IMR-90 (cell line): ENCODE data around the gene TRIM71. TPM values are rescaled to one million over a fixed set of nuclear protein-coding genes. Genes with fewer than 3 reads are reported as not detected.

Experiments
- ATAC-seq: fragments of 200-7000 bp; cut with Tn5 transposase; 2 replicates; pipeline ENCODE4 v1.9.1; 2020; ENCODE audit warnings: low read depth, mild to moderate bottlenecking, moderate library complexity
- BruUV-seq: library from RNA; stranded (reverse); fragments of 400-500 nt; replicated peaks from 2 replicates; lab custom pipeline; 2021; lab: Mats Ljungman, UMichigan
- CTCF ChIA-PET: fragments of 300-600 bp; formaldehyde crosslinking; extraction: SDS; loops from one replicate; lab custom pipeline; 2021; ENCODE audit warnings: antibody characterized with exemption; lab: Yijun Ruan, JAX
- POLR2A ChIA-PET: fragments of 300-600 bp; sonication (Branson Sonifier 250); formaldehyde crosslinking; loops from one replicate; lab custom pipeline; 2022; ENCODE audit warnings: antibody characterized with exemption; ENCODE audit not compliant: unreplicated experiment; lab: Charles Lee
- DNase-seq: peaks from one replicate; pipeline ENCODE4 v3.0.0; 2013
- H2AFZ ChIP-seq: replicated peaks from 2 replicates; pipeline ENCODE3; 2013; ENCODE audit warnings: low read length, mild to moderate bottlenecking; ENCODE audit not compliant: poor library complexity
- H2AK5ac ChIP-seq: 2 replicates; pipeline ENCODE4 v1.6.1; 2013; ENCODE audit warnings: low read depth, low read length, inconsistent platforms
- H2AK9ac ChIP-seq: replicated peaks from 2 replicates; pipeline ENCODE3; 2013; ENCODE audit warnings: mild to moderate bottlenecking, low read depth, low read length, moderate library complexity; ENCODE audit not compliant: poor library complexity
- H2BK120ac ChIP-seq: 2 replicates; pipeline ENCODE4 v1.6.1; 2013; ENCODE audit warnings: low read depth, low read length, inconsistent platforms
- H2BK15ac ChIP-seq: 3 replicates; pipeline ENCODE4 v1.6.1; 2013; ENCODE audit warnings: low read depth, low read length, inconsistent platforms
- H2BK20ac ChIP-seq: 2 replicates; pipeline ENCODE4 v1.6.1; 2013; ENCODE audit warnings: low read depth, mild to moderate bottlenecking, inconsistent platforms, low read length, moderate library complexity
- H2BK5ac ChIP-seq: 2 replicates; pipeline ENCODE4 v1.6.1; 2013; ENCODE audit warnings: mild to moderate bottlenecking, low read depth, low read length, inconsistent platforms; ENCODE audit not compliant: poor library complexity, severe bottlenecking
- H3K14ac ChIP-seq: replicated peaks from 2 replicates; pipeline ENCODE4 v1.6.1; 2013; ENCODE audit warnings: low read depth, low read length, inconsistent platforms
- H3K18ac ChIP-seq: 2 replicates; pipeline ENCODE4 v1.6.1; 2013; ENCODE audit warnings: low read depth, low read length, control low read depth
- H3K23ac ChIP-seq: 2 replicates; pipeline ENCODE4 v1.6.1; 2013; ENCODE audit warnings: low read depth, low read length, inconsistent platforms
- H3K27ac ChIP-seq: 2 replicates; pipeline ENCODE4 v1.5.1; 2013; ENCODE audit warnings: mild to moderate bottlenecking, control low read depth, low read length; ENCODE audit not compliant: insufficient read depth
- H3K27me3 ChIP-seq: 2 replicates; pipeline ENCODE4 v1.6.1; 2013; ENCODE audit warnings: low read length; ENCODE audit not compliant: control insufficient read depth, insufficient read depth
- H3K36me3 ChIP-seq: 2 replicates; pipeline ENCODE4 v1.6.1; 2013; ENCODE audit warnings: low read length, mixed read lengths; ENCODE audit not compliant: control insufficient read depth, insufficient read depth
- H3K4ac ChIP-seq: 2 replicates; pipeline ENCODE4 v1.6.1; 2013; ENCODE audit warnings: low read depth, low read length, inconsistent platforms
- H3K4me1 ChIP-seq: 2 replicates; pipeline ENCODE4 v1.6.1; 2013; ENCODE audit warnings: low read length, mixed read lengths; ENCODE audit not compliant: control insufficient read depth, insufficient read depth
- H3K4me2 ChIP-seq: 2 replicates; pipeline ENCODE4 v1.6.1; 2013; ENCODE audit warnings: low read depth, mild to moderate bottlenecking, control low read depth, low read length, moderate library complexity
- H3K4me3 ChIP-seq: 2 replicates; pipeline ENCODE4 v1.5.1; 2013; ENCODE audit warnings: low read depth, mild to moderate bottlenecking, control low read depth, low read length, moderate library complexity; ENCODE audit not compliant: insufficient read depth
- H3K56ac ChIP-seq: 2 replicates; pipeline ENCODE4 v1.6.1; 2013; ENCODE audit warnings: low read length, inconsistent platforms; ENCODE audit not compliant: insufficient read depth; ENCODE audit errors: extremely low read depth
- H3K79me1 ChIP-seq, 2 experiments: 2 replicates each; pipeline ENCODE4 v1.6.1; 2013; ENCODE audit warnings: low read length in 2 of 2, inconsistent platforms in 1 of 2, low read depth in 1 of 2
- H3K9ac ChIP-seq: 2 replicates; pipeline ENCODE4 v1.6.1; 2013; ENCODE audit warnings: low read depth, low read length, control low read depth
- H3K9me1 ChIP-seq: 2 replicates; pipeline ENCODE4 v1.6.1; 2013; ENCODE audit warnings: low read length, inconsistent platforms; ENCODE audit not compliant: insufficient read depth
- H3K9me3 ChIP-seq: 2 replicates; pipeline ENCODE4 v1.6.1; 2013; ENCODE audit warnings: low read length; ENCODE audit not compliant: control insufficient read depth, insufficient read depth
- H4K20me1 ChIP-seq: 2 replicates; pipeline ENCODE4 v1.6.1; 2013; ENCODE audit warnings: low read length, inconsistent platforms; ENCODE audit not compliant: insufficient read depth
- H4K5ac ChIP-seq: 2 replicates; pipeline ENCODE4 v1.6.1; 2013; ENCODE audit warnings: mild to moderate bottlenecking, low read depth, low read length, control low read depth
- H4K8ac ChIP-seq, 2 experiments: 2 replicates each; pipeline ENCODE4 v1.6.1; 2013; ENCODE audit warnings: low read depth in 2 of 2, low read length in 2 of 2, control low read depth in 1 of 2, inconsistent platforms in 1 of 2
- H4K91ac ChIP-seq: 2 replicates; pipeline ENCODE4 v1.6.1; 2013; ENCODE audit warnings: low read depth, low read length, inconsistent platforms; ENCODE audit not compliant: insufficient read depth
- FOS ChIP-seq: fragments of 150-350 bp; IDR thresholded peaks from 2 replicates; pipeline ENCODE4 v1.6.1; 2016; ENCODE audit warnings: low read depth, low read length
- MAZ ChIP-seq: IDR thresholded peaks from 2 replicates; pipeline ENCODE4 v1.6.1; 2012; ENCODE audit warnings: low read depth, mild to moderate bottlenecking, low read length, improper control_type of control experiment, moderate library complexity, borderline replicate concordance
- NFE2L2 ChIP-seq: fragments of 150-350 bp; IDR thresholded peaks from 2 replicates; pipeline ENCODE4 v1.6.1; 2016; ENCODE audit warnings: low read depth, mild to moderate bottlenecking, low read length
- RAD21 ChIP-seq: IDR thresholded peaks from 2 replicates; pipeline ENCODE4 v1.6.1; 2012; ENCODE audit warnings: low read length, improper control_type of control experiment
- WGBS, 2 experiments: methylation state at CpG; one replicate each; pipeline versions ENCODE4 v1.1.5 to v1.1.7; 2013; ENCODE audit warnings: missing lambda C conversion rate in 2 of 2; ENCODE audit not compliant: insufficient read length in 1 of 2; ENCODE audit errors: extremely low coverage in 2 of 2; 5-methylcytosine and 5-hydroxymethylcytosine counted together
- dilution Hi-C: fragments of 300-500 bp; cut with HindIII; formaldehyde crosslinking; loops from one replicate; pipeline ENCODE4 v1.14.3; 2018; ENCODE audit warnings: low sequenced_read_pairs; ENCODE audit not compliant: unreplicated experiment
- in situ Hi-C: fragments of 300-500 bp; cut with MboI; formaldehyde crosslinking; loops from 3 replicates; pipeline ENCODE4 v1.14.3; 2019; ENCODE audit warnings: low sequenced_read_pairs, inconsistent platforms, mixed read lengths
- intact Hi-C: fragments of 100-400 bp; cut with micrococcal nuclease; formaldehyde crosslinking; loops from 2 replicates; pipeline ENCODE4 v1.10.0; 2022
- polyA plus RNA-seq, 3 experiments: library from polyadenylated mRNA; depleted of rRNA; stranded (reverse); fragments of >200 nt; gene quantifications; 2 replicates each; pipeline ENCODE4 v1.2.3, GENCODE V29; 2012; ENCODE audit warnings: low replicate concordance in 1 of 3
- total RNA-seq: library from RNA; depleted of rRNA; stranded (reverse); fragments of >200 nt; gene quantifications from 2 replicates; pipeline ENCODE4 v1.2.3, GENCODE V29; 2012

Gene TRIM71
- total and polyA plus RNA-seq, 2 of the 4 experiments (the other 2 are of a cell fraction): not detected

GRCh38 chr3:32831791-32832190 is 14.0 kb downstream of the TRIM71 start:
- intact Hi-C loops: no loop called here

More at GRCh38 chr3:32831791-32832190, 14.0 kb downstream of the TRIM71 start:
- ATAC-seq (no peak), DNase-seq (no peak)
- Histone ChIP-seq H3K14ac (no peak overlapping the region), H3K79me1 (no peaks in the 10 kb centered on the region), H2AK5ac (no peak overlapping the region), H3K9me3 (no peaks in the 10 kb centered on the region), H3K27ac (no peak overlapping the region), H2BK120ac (no peak overlapping the region), H4K8ac (no peak overlapping the region), H3K4ac (no peak overlapping the region), H4K91ac (no peak overlapping the region), H3K56ac (no peak overlapping the region), H2BK20ac (no peak overlapping the region), H3K9ac (no peak overlapping the region), H4K20me1 (no peaks in the 10 kb centered on the region), H3K9me1 (no peaks in the 10 kb centered on the region), H2BK5ac (no peak overlapping the region), H3K27me3 (peaks cover 25% of the 10 kb centered on the region), H3K4me3 (no peak overlapping the region), H3K4me1 (no peaks in the 10 kb centered on the region), H2BK15ac (no peak overlapping the region), H2AK9ac (no peak overlapping the region), H3K18ac (no peak overlapping the region), H3K4me2 (no peak overlapping the region), H3K36me3 (no peaks in the 10 kb centered on the region), H4K5ac (no peak overlapping the region), H2AFZ (no peak overlapping the region), H3K23ac (no peak overlapping the region)
- TF ChIP-seq FOS (no peak), RAD21 (no peak), NFE2L2 (no peak), MAZ (no peak)
- in situ Hi-C loops (no loop called here), dilution Hi-C loops (no loop called here)
- POLR2A ChIA-PET: no interaction called here
- no TSS peak for BruUV-seq
- no CpG with 5 or more reads among the region's 2 CpGs for WGBS, 2 experiments
- CTCF ChIA-PET: no interaction called here
